IPS-NIHi11 (cell line): ENCODE results near the gene RNGTT.
"Not testable (repeated sequence)": the region's sequence is repeated elsewhere in the genome, so short reads cannot be mapped to it uniquely, and the experiment has no call there.

Experiments used
- DNase-seq: peaks from one replicate; pipeline ENCODE4 v3.0.0; 2012; ENCODE audit warnings: mixed read lengths, low spot score

The RNGTT gene

DNA sequence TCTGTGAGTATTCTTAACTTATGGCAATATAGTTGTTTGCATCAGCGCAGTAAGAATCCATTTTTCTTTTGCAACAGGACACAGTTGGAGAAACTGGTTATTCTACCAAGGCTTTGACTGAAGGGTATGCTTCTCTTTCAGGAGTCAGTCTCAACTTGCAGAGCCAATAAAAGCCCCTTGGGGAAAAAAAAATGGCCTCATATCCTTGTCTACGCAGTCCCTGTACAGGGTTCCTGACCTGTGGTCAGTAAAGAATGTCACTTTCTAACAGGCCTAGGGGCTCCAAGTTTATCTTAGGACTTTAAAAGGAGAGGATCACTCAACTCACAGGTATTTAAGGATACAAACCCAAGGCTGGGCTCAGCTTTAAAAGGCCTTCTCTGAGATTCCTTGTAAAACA is 6.9 kb upstream of the RNGTT start:
- DNase-seq: no peak

DNA sequence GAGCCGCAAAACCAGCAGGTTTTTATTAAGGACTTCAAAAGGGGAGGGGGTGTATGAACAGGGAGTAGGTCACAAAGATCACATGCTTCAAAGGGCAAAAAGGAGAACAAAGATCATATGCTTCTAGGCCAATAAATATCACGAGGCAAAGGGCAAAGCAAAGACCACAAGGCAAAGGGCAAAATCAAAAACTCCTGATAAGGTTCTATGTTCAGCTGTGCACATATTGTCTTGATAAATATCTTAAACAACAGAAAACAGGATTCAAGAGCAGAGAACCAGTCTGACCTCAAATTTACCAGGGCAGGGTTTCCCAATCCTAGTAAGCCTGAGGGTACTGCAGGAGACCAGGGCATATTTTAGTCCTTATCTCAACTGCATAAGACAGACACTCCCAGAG is 5.8 kb upstream of the RNGTT start:
- not testable (repeated sequence) for DNase-seq

DNA sequence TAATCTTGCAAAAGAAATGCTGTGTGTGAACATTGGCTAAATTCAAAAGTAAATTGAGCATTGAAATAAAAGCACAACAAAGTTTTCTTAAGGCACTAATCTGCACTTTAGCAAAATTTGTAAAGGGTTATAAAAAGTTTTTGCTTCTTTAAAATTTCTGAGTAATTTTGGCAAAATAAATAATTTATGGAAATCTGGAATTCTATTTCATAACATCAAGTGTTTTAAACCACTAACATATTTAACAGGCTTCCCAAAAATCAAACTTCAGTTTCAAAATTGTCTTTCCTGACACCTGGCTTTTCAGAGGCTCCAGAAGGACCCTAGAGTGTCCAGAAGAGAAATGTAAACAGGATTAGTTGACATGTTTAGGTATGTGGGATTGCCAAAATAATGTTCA is 4.5 kb upstream of the RNGTT start:
- no peak for DNase-seq

DNA sequence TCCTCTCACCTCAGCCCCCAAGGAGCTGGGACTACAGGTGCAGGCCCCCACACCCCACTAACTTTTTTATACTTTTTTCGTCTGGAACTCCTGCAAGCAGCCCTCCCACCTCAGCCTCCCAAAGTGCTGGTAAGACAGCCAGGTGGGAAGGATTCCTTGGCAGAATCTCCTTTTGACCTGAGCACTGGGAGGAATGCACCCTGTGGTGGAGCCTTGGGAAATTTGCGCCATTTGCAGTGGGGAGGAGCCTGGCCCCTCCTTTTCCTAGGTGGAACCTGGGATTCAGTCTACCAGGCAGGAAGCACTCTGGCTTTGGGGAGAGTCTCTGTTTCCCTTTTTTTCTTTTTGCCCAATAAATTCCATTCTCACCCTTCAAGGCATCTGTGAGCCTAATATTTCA is 2.3 kb upstream of the RNGTT start:
- DNase-seq: no peak

DNA sequence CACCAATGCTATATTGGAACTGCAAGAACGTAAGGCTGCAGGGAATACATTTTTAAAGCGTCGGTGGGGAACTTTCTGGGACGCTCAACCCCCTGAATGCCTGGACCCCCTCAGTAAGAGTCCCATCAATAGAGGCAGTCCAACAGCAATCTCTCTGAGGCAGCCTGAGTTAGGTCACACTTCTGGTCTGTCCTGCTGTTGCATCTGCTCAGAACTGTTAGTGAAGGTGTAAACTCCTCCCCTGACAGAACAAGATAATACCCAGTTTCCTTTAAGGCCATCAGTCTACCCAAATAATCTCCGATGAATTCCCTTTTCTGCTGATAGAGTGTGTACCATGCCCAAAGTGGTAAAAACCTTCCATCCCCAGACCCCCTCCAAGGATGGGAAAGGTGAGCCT is 1.1 kb upstream of the RNGTT start:
- no peak for DNase-seq

DNA sequence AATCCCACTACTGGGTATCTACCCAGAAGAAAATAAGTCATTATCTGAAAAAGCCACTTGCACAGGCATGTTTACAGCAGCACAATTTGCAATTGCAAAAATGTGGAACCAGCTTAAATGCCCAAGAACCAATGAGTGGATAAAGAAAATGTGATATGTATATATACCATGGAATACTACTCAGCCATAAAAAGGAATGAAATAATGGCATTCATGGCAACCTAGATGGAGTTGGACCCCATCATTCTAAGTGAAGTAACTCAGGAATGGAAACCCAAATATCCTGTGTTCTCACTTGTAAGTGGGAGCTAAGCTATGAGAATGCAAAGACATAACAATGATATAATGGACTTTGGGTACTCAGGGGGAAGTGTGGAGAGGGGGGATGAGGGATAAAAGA is 4.6 kb downstream of the RNGTT start:
- no peak for DNase-seq

DNA sequence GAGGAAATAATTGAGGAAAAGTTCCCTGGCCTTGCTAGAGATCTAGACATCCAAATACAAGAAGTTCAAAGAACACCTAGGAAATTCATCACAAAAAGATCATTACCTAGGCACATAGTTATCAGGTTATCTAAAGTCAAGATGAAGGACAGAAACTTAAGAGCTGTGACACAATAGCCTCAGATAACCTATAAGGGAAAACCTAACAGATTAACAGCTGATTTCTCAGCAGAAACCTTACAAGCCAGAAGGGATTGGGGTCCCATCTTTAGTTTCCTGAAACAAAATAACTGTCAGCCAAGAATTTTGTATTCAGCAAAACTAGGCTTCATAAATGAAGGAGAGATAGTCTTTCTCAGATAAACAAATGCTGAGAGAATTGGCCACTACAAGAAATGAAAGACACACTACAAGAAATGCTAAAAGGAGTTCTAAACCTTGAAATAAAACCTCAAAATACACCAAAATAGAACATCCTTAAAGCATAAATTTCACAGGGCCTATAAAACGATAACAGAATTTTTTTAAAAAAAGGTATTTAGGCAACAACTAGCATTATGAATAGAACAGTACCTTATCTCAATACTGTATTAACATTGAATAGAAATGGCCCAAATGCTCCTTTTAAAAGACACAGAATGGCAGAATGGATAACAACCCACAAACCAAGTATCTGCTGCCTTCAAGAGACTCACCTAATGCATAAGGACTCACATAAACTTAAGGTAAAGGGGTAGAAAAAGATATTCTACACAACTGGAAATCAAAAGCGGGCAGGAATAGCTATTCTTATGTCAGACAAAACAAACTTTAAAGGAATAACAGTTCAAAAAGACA is 9.7 kb downstream of the RNGTT start:
- no peak for DNase-seq

DNA sequence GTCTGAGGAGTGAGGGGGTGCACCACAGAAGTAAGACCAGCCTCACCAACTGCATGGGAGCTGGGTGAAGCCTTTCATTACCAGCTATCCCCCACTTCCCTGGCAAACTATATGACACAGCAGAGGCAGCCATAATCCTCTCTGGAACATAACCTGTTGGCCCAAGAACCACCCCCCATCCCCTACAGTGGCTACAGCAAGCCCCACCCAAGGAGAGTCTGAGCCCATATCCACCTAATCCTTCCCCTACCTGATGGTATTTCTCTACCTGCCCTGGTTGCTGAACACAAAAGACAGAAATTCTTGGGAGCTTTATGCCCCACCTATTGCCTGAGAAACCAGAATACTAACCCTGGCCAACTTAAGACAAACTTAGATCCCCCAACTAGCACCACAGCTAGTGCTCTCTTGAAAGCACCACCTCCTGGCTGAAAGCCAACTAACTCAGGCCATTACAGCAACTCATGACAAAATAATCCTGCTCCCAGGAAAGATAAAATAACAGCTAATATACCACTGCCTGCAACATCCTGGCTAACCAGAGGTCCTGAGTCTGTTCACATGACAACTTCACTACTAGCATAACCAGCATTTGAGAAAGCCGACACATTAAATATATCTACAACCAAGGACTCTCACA is 11.2 kb downstream of the RNGTT start:
- no peak for DNase-seq

DNA sequence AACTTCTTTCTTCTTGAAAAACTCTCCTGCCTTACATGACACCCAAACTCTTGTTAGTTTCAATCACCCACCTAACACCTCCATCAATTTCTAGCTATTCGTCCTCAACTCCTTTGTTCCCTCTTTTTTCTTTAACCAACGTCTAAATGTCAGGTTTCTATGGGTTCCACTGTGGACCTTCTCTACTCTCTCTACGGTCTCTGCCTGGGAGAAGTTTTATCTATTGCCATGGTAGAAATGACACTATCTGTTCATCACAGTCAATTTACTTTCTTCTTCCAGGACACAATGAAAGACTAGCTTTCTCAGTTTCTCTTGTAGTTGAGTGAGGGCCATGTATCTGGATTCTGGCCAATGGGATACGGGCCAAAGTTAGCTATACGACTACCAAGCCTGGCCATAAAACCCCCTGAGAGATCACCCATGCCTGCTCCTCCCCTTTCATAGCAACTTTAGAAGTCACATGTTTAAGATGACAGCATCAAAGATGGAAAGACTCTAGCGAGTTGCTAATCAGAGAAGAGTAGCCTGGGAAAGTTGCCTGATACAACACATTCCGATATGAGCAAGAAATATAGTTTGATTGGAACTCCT is 17.9 kb downstream of the RNGTT start:
- no peak for DNase-seq

DNA sequence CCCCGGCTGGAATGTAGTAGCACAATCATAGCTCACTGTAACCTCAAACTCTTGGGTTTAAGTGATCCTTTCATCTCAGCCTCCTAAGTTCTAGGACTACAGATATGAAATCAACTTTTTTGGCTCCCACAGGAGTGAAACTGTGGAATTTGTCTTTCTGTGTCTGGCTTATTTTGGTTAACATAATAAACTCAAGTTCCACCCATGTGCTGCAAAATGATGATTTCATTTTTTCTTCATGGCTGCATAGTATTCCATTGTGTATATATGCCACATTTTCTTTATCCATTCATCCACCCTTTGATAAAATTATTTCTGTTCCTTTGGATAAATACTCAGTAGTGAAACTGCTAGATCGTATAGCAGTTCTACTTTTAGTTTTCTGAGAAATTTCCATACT is 29.9 kb downstream of the RNGTT start:
- no peak for DNase-seq

DNA sequence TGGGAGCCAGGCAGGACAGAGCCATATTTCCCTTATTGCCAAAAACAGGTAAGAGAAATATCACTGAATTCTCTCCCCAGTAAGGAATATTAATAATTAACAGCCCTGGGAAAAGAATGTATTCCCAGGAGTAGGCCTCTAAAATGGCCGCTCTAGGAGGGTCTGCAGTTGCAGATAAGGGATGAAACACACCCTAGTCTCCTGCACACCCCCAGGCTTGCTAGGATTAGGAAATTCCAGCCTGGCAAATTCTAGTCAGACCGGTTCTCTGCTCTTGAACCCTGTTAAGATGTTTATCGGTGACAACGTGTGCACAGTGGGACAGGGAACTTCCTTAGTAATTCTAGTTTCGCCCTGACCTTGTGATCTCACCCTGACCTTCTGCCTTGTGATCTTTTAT is 31.4 kb downstream of the RNGTT start:
- not testable (repeated sequence) for DNase-seq

DNA sequence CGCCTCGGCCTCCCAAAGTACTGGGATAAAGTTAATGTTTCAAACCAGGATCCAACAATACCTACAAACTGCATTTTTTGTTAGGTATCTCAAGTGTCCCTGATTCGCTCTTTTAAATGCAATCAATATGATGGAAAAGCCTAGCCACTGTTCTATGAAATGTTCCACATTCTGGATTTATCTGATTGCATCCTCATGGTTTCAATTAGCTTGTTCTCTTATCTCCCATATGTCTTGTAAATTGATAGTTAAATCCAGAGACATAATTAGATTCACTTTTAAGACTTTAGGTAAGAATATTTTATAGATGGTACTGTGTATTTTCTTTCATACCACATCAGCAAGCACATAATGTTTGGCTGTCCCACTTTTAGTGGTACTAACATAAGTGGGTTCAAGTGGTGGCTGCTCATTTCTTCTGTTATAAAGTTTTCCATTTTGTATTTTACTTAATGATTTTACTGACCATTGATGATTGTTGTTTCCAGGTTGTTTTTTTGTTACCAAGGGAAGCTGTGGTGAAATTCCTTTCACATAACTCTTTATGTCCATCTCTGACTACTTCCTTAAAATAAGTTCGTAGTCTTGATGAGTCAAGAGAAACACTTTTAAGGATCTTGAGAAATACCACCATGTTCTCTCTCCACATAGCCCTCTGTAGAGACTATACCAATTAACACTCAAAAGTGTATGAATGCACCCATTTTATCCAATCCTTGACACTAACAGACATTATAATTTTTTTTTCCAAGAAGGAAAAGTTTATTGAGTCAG is 40.5 kb downstream of the RNGTT start:
- DNase-seq: no peak

DNA sequence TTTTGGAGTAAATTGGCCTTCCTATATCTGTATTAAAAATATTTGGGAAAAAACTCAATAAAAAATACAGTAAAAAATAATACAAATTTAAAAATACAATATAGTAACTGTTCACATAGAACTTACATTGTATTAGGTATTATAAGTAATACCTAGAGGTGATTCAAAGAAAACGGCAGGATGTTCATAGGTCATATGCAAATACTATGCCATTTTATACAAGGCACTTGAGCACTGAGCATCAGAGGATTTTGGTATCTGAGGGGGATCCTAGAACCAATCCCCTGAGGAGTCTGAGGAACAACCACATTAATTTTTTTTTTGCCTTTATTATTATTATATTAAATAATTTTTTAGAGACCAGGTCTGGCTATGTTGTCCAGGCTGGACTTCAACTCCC is 41.7 kb downstream of the RNGTT start:
- no peak for DNase-seq

DNA sequence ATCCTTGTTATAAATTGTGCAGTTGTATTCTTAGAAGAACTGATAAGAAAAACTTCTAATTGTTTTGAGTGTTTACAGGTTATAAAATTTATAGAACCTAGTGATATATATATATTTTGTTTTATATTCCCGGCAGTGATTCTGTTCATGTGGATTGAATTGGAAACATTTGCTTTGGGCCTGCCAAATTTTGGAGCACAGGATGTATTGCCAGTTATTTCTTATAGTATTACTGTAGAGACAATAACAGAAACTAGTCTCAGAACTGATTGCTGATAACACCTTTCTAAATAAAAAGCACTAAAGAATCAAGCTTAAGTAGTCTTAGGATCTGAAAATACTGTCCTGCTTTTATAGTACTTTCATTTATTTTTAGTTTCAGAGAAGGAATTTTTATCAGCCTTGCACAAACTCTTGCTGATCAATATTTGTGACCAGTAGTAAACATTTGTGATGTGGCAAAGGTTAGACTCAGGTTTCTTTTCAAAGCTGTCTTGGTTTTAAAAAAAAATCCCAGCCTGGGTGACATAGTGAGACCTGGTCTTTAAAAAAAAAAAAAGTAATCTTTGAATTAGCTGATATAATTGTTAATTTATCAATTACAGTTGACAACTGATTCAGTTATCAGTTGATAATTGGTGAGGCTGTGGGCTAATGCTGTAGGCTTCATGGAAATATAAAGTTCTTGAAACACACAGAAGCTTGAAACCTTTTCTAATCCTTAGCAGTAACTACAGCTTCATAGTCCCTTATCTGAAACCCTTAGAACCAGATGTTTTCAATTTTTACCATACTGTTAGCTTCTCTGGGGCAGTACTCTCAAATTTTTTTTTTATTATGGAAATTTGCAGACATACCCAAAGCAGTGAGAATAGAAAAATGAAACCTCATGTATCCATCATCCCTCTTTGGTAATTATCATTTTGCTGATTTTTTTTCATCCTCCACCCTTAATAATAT is 42.4 kb downstream of the RNGTT start:
- DNase-seq: no peak

DNA sequence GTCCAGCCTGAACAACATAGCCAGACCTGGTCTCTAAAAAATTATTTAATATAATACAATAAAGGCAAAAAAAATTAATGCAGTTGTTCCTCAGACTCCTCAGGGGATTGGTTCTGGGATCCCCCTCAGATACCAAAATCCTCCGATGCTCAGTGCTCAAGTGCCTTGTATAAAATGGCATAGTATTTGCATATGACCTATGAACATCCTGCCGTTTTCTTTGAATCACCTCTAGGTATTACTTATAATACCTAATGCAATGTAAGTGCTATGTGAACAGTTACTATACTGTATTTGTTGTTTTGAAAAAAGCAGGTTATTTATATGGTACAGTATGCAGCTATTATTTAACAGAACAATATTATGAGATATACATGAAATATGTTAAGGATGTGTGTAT is 43.3 kb downstream of the RNGTT start:
- DNase-seq: no peak

DNA sequence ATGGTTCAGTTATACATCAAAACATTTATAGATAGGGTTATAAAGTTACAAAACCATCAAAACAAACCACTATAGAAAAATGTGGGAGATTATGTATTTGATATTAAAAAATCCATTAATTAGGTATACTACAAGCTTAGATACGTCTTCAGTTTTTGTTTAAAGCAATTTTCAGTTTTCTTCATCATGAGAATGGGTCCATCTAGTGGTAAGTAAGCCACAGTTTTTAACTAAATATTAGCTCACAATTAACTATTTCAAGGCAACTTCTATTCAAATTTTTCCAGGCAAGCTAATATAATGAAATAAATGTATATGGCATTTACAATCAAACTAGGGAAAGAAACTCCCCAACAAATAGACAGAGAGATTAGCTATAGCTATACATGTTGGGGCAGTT is 44.4 kb downstream of the RNGTT start:
- DNase-seq: no peak

DNA sequence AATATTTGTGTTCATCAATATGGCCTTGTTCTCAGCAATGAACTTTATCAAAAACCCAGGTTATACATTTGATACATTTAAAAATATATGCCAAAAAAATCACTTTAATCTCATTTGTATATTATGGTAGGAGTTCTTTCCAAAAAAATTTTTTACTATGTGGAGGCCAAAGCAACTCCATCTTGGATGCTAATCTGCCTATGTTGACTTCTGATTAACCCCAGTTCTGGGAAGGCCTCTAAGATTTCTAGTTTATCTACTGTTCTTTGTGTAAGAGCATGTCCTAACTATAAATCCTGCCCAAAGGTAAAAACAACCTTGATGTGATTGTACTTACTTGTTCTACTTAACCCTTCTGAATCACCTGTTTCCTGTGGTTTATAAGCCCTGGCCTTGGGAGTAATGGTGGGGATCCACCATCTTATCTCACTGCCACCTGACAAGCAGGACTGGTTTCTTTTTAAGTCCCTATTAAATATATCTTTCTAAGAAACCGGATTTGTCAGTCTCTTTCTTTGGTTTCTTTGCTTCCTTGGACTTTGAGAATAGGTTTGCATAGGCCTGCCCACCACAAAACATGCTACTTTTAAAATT is 46.7 kb downstream of the RNGTT start:
- DNase-seq: no peak

DNA sequence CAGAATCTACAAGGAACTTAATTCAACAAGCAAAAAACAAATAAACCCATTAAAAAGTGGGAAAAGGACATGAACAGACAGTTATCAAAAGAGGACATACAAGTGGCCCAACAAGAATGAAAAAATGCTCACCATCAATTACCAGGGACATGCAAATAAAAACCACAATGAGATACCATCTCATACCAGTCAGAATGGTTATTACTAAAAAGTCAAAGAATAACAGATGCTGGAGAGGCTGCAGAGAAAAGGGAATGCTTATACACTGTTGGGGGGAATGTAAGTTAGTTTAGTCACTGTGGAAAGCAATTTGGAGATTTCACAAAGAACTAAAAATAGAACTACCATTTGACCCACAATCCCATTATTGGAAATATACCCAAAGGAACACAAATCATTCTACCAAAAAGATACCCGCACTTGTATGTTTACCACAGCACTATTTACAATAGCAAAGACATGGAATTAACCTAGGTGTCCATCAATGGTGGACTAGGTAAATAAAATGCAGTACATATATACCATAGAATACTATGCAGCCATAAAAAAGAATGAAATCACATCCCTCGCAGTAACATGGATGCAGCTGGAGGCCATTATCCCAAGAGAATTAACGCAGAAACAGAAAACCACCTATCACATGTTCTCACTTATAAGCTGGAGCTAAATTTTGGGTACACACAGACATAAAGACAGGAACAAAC is 48.4 kb downstream of the RNGTT start:
- DNase-seq: no peak

DNA sequence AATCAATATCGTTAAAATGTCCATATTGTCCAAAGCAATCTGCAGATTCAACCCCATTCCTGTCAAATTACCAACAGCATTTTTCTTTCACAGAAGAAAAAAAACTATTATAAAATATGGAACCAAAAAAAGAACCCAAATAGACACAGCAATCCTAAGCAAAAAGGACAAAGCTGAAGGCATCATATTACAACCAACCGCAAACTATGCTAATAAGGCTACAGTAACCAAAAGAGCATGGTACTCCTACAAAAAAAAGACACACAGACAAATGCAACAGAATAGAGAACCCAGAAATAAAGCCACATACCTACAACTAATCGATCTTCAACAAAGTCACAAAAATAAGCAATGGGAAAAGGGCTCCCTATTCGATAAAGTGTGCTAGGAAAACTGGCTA is 49.2 kb downstream of the RNGTT start:
- DNase-seq: no peak

DNA sequence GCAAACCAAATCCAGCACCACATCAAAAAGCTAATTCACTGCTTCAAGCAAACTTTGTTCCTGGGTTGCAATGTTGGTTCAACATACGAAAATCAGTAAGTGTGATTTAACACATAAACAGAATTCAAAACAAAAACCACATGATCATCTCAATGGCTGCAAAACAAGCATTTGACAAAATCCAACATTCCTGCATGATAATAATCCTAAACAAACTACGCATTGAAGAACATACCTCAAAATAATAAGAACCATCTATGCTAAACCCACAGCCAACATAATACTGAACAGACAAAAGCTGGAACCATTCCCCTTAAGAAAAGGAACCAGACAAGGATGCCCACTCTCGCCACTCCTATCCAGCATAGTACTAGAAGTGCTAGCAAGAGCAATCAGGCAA is 49.9 kb downstream of the RNGTT start:
- no peak for DNase-seq
